GM19351 (cell line): ENCODE measurements around the gene DIPK1B.

Source experiments
- ATAC-seq: cut with Tn5 transposase; IDR thresholded peaks from one replicate; pipeline ENCODE4 v1.9.1; 2021; ENCODE audit warnings: mild to moderate bottlenecking, moderate library complexity; ENCODE audit not compliant: unreplicated experiment

DIPK1B gene

GRCh38 chr9:136686534-136686793 lies 25.9 kb upstream of the DIPK1B start:
- peak; percentile 14 for ATAC-seq

- peak; percentile 57 for ATAC-seq
Observed at GRCh38 chr9:136686794-136687711, 25.3 kb upstream of the DIPK1B start, which contains the start of gene AGPAT2. Gene AGPAT2, minus strand, starts transcription at chr9:136687457. Its CDS starts 100 bp downstream, at chr9:136687357.

DNA sequence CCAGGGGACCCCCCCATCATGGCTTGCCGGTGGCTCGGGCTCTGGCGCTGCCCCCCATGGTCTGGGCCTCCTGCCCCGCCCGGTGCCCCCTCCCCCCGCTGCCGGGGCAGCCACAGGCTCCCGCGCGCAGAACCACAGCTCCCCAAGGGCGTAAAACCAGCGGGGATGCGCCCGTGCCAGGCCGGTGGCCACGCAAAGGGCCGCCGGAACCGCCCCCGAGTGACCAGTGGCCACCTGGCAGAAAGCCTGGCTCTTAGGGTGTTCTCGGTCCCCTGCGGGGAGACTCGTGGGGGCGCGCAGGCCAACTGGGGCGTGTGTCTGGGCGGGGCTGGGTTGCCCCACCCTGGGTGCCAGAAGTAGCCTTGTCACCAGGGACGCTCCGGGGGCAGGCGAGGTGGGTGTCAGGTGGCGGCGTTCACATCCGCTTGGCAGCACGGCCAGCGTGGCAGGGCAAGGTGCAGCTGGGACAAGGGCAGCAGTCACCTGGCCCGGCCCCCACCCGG lies 24.6 kb upstream of the DIPK1B start:
- no peak for ATAC-seq

DNA sequence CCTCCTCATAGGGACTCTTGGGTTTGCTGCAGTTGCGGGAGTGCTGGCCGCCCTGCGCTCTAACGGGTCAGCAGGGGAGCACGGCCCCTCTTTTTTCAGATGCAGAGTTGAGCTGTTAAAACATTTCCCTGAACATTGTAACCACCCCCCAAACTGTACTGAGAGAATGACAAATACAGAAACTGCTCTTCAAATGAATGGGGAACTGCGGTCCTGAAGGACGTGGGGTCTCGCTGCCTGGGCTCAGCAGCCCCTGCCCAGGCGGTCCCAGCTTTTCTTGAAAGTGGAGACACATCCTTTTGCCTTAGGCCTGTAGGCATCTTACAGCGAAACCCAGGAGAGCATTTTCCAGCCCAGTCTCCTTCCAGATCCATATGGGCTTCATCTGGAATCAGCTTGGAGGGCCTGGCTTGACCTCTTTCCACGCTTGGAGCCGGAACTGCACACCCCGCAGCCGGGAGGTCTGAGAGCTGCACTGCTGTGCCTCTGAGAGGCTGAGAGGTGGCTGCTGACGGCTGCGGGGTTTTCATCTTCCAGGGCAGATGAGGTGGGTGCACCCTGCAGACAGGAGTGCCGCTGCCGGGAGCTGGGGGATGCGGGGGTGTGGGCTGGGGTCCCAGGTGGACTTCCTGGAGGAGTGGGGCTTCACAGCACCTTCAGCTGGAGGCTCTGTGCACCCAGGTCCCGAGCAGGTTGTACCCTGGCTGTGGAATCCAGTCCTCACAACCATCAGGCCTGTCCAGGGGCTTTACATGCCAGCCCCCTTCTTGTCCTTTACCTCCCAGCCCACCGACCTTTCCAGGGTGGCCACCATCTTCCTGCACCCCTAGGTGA lies 23.9 kb upstream of the DIPK1B start:
- no peak for ATAC-seq

GRCh38 chr9:136689108-136689460 lies 23.3 kb upstream of the DIPK1B start:
- ATAC-seq = no peak

DNA sequence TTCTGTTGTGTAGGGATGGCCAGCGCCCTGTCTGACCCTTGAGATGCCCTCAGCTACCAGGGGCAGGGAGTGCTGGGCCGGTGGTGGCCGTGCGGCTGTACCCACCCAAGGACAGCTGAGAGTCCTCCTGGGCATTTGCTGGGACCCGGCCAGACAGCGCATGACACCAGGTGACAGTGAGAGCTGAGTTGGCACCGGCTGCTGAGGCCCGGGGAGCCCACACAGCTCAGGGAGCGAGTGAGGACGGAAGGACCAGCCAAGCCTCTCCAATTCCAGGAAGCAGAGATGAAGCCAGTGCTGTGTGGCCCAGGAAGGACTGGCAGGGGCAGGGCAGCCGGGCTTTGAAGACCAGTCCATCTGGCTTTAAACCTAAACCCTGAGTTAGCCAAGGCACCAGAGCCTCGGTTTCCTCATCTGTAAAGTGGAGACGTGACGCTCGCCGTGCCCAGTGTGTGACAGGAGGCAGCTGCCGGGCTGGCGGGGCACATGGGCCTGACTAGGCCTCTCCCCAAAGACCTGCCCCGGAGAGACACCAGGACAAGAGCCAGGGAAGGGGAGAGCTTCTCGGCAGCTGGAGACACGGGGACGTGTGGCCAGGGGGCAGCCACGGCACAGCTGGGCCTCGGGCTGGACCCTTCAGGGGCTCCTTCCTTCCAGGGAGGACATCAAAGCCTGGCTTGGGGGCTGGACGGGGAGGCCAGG lies 22.1 kb upstream of the DIPK1B start:
- ATAC-seq = no peak

DNA sequence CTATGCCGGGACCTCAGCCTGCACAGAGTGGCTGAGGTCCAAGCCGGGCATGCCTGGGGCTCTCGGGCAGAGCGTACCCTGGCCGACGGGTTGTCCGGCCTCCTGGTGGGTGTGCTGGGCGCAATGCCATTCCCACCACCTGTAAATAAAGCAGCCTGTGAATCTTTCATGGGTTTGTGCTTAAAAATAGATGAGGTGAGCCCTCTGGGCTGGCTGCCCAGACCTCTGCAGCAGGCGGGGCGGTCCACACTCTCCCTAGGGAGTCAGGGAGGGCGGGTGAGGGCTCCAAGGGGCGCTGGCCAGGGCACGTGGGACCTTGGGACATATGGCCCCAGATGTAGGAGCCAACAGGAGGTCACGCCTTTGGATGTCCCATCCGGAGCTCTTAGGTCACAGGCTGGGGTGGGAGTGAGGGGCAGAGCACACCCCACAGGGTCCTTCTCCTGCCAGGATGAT lies 21.5 kb upstream of the DIPK1B start:
- ATAC-seq = no peak

DNA sequence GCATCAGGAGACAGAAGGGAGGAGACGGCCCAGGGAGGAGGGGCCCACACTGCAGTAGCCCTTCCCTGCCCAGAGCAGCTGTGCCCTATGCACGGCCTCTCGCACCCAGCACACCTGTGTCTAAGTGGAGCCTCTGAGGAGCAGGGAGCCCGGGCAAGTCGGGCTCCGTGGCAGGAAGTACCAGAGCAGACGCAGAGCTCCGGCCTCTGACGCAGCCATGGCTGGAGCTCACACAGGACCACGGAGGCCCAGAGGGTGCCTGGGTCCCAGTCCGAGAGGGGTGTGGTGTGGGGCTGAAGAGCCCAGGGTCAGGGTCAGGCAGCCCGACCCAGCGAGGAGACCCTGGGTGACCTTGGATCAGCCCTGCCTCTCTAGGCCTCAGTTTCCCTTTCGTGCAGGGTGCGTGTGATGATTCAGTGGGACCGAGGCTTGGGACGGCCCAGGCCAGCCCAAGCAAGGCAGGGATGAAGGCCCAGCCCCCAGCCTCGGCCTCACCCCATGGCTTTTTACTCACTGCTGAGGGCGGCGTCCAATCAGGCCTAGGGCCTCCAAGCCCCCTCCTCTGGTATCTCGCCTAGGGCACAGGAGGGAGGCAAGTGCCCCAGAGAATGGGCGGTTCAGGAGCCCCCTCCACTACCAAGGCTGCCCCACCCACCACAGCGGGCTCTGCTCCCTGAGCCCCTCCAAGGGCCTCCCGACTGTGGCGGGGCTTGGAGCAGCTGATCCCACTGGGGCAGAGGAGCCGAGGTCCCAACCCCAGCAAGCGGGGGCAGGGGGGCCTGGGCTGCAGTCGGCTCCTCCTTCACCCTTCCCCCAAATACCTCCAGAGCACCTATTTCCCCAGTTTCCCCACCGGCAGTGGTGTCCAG lies 20.8 kb upstream of the DIPK1B start:
- no peak for ATAC-seq

DNA sequence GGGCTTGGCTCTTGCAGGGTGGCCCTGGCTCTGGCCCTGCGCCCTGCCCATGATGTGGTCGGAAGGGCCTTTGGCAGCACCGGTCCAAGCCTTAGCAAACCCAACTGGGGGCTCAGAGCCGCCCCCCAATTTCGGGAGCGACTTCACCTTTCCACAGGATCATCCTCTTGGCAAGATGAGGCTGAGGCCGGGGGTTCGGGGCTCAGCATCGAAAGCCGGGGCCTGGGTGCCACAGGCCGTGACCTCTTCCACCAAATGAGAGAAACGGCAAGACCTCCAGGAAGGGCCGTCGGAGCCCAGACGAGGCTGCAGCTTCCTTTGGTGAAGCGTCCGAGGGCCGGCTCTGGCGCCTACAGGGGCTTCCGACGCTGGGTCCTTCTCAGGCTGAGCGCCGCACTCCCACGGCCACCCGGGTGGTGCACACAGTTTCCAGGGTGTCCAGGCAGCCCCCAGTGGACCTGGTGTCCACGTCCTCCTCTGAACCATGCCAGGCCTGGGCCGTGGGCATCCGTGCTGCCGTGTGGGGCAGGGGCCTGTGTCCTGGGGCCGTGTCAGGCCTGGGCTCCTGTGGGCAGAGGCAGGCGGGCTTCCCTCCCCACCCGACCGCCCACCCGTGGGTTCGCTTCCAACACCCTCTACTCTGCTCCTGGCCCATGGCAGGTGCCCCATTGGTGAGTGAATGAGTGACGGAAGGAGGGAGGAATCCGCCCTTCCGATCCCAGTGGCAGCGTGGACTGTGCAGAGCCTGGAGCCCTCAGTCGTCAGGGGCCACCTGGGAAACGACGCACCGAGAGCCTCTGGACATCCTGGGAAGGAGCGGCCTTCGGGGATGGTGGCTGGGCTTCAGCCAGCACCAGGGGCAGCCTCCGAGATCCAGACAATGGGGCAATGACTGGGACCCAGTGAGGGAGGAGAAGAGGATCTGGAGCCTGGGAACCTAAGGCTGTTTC lies 19.9 kb upstream of the DIPK1B start:
- no peak for ATAC-seq

DNA sequence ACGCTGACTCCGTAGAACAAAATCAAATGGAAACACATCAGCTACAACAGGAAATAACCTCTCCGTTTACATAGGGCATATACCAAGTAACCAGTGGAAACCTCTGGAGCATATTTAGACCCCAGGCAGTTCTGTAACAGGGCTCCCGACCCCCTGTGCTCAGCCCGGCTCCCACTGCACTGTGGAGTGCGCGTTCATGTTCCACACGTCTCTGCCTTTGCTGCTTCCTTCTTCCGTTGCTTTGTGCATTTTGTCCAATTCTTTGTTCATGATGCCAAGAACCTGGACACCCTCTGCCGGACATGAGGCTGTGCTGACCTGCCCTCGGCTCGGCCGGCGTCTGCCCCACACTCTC lies 19.3 kb upstream of the DIPK1B start:
- no peak for ATAC-seq

GRCh38 chr9:136693490-136694162 lies 18.7 kb upstream of the DIPK1B start:
- no peak for ATAC-seq

- ATAC-seq = no peak
Observed at GRCh38 chr9:136694163-136694871, 18.1 kb upstream of the DIPK1B start.

GRCh38 chr9:136694872-136695247 lies 17.5 kb upstream of the DIPK1B start:
- ATAC-seq = no peak

DNA sequence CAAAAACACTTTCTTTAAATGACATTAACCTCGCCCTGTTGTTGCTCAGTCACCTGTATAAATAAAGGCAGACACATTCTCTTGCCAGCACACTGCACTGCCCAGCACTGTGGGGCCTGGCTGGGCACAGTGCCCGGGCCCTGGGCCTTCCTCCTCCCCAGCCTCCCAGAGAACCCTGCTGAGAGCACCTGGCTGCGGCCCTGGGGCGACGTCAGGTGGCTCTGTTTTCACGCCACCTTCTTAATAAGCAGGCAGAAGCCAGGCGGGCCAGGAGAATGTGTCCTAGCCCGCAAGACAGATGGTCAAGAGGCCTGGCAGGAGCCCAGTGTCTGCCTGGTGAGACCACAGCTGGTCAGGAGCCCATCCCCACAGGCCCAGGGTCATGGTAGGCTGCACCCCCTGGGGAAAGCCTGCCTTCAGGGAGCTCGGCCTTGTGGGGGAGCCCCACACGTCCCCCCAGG lies 16.9 kb upstream of the DIPK1B start:
- no peak for ATAC-seq

GRCh38 chr9:136695955-136696354 lies 16.4 kb upstream of the DIPK1B start:
- no peak for ATAC-seq

DNA sequence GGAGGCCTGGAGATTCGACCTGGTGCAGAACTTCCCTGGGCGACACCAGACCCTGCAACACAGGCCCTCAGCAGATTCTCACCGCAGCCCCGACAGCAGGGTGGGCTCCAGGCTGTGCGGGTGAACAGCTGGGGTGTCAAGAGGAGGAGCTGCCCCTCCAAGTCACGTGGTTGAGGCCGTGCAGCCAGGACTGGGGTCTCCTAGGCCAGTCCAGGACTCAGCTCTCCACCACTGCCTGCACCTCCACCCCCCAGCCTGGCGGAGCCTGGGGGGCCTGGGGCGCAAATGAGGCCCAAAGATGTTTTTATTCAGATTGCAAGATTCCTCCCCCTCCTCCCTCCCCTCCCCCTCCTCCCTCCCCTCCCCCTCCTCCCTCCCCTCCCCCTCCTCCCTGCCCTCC lies 15.9 kb upstream of the DIPK1B start:
- no peak for ATAC-seq

DNA sequence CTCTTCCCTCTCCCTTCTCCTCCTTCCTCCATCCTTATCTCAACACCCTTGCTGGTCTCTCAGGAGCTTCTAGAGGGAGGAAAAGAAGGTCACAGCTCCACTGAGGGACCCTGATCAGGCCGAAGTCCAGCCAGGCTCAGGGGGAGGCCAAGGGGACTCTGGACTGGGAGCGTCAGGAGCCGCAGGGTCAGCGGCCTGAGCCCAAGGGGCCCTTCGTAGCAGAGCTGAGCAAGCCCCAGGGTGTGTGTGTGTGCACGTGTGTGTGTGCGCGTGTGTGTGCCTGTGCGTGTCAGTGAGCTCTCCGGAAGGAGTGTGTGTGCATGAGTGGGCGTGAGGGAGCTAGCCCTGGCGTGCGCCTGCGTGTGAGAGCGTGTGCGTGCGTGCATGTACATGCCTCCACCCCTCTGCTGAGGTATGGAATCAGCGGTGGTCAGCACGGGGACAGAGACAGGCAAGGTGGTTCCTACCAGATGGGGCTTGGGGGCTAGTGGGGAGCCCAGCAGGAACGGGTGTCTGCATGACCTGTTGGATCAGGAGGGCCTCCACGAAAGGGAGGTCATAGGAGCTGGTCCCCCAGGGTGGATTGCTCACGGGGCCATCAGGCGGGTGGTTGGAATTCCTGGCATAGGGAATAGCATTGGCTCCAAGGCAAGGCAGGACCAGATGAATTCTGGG lies 15.1 kb upstream of the DIPK1B start:
- no peak for ATAC-seq
